IPS DF 4.7 (cell line): ENCODE measurements around the gene LGR4.

Experiments
- DNase-seq: peaks from one replicate; pipeline ENCODE4 v3.0.0-alpha.2; 2013; ENCODE audit warnings: low spot score; ENCODE audit errors: extremely low read depth

The LGR4 gene

DNA sequence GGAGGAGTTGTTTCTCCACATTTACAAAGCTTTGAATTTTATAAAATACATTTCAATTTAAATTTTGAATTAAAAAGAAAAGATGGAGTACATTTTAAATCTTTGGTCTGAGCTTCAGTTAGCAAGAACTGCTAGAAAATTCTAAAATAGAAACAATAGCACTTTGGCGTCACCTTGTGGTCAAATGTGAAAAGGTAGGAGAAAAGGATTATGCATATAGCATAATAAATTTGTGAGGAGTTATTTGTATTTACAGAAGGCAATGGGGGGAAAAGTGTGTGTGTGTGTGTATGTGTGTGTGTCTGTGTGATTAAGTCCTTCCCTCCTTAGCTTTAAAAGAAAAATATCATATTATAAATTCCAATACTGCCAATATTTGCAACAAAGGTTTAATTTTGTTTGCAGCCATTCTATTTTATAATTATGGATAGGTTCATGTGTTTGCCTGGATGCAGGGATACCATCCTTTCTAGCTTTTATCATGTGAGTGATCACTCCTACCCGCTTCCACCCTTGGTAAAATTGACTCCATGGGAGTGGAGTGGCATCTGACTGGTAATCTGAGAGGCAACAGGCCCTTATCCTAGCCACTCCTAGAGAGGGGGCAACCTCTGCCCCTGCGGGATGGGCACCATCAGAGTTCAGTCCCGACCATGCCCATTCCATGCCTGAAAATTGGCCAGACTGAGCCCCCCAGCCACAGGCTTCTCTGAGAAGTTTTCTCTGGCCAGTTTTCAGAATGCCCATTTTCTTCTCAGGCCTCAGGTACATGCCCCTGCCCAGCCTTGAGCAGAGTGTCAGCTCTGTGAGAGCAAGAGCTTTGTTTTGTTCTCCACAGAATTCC, 13.6 kb upstream of the LGR4 start:
- no peak for DNase-seq

DNA sequence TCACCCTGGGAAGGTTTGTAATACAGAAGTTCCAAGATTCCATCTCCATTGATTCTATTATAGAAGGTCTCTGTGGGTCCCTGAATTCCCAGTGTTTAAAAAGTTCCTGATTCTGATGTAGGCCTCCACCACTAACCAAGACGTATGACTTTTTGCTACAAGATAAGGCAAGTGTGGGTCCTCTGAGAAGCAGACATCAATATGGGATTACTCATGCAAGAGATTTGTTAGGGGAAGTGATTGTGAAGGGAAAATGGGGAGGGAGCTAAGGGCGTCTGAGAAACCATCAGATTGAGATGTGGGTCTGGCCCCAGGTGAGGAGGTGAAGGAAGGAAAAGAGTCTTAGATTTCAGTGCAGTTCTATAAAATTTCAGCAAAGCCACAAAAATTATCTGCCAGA, 10.2 kb upstream of the LGR4 start:
- no peak for DNase-seq

DNA sequence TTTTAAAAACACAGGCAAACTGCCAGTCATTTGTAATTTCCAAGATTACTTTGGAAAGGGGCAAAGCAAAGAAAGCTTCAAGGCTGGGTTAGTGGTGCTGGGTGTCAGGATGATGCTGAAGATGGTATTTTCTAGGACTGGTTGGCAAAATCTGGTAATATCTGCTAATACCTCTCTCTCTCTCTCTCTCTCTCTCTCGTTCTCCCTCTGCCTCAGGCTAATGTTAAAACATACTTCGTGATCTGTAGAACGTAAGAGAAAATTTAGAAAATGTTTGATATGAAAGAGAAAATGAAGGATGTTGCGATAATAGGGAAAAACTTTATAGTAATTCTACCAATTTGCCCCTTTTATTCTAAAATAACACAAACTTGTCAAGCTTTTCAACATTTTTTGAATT, 9.4 kb upstream of the LGR4 start:
- DNase-seq, result no peak

DNA sequence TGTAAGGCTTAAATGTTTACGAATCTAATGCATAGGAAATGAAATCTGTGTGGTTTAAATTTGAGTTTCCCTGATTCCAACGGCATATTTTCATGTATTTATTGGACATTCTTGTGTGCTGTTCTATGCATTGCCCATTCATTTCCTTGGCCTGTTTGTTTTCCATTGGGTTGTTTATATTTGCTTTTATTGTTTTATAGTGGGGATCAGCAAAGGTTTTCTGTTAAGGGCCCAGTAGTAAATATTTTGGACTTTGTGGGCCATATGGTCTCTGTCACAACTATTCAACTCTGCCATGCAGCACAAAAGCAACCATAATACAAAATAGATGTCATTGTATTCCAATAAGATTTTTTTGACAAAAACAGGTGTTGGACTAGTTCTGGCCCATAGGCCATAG, 5.2 kb upstream of the LGR4 start:
- no peak for DNase-seq

DNA sequence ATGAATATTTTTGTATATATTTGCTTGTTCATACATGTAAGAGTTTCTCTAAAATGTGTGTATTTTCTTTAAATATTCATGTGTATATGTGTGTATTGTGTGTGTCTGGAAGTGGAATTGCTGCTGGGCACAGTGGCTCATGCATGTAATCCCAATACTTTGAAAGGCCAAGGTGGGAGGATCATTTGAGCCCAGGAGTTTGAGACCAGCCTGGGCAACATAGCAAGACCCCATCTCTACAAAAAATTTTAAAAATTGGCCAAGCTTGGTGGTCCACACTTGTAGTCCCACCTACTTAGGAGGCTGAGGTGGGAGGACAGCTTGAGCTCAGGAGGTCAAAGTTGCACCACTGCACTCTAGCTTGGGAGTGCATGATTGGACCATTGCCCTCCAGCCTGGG, 4.7 kb upstream of the LGR4 start:
- no peak for DNase-seq

DNA sequence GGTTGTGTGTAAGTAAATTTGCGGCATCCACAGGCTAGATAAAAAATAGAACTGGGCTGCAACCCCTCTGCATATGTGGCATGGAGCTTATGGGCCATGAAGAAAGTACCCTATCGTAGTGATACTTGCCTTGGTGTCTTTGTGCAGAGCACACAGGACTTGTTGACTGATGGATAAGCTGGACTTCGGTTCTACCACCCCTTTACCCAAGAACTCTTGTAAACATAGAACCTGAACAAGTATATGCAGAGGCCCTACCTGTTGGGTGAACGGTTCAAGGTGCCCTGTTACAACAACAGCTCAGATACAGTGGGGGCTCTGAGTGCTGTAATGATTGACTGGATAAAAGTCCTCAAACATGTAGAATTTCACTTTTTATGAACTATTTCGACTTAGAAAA, 3.0 kb upstream of the LGR4 start:
- no peak for DNase-seq

DNA sequence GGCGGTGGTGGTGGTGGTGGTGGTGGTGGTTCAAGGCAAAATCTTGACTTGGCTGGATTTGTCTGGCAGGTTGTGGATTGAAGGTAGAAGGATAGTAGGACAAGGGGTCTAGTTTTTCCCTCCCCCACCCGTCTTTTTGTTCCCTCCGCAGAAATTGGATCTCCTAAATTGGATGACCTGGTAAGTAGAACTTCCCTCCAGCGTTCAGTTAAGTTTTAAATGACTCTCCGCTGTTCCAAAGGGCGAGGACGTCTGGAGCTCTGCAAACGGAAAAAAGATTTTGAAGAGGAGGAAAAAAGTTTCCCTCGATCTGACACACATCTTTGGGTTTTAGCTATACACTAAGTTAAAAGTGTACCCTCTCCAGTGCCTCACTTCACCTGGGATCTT, 422 bp upstream of the LGR4 start:
- DNase-seq, result no peak

DNA sequence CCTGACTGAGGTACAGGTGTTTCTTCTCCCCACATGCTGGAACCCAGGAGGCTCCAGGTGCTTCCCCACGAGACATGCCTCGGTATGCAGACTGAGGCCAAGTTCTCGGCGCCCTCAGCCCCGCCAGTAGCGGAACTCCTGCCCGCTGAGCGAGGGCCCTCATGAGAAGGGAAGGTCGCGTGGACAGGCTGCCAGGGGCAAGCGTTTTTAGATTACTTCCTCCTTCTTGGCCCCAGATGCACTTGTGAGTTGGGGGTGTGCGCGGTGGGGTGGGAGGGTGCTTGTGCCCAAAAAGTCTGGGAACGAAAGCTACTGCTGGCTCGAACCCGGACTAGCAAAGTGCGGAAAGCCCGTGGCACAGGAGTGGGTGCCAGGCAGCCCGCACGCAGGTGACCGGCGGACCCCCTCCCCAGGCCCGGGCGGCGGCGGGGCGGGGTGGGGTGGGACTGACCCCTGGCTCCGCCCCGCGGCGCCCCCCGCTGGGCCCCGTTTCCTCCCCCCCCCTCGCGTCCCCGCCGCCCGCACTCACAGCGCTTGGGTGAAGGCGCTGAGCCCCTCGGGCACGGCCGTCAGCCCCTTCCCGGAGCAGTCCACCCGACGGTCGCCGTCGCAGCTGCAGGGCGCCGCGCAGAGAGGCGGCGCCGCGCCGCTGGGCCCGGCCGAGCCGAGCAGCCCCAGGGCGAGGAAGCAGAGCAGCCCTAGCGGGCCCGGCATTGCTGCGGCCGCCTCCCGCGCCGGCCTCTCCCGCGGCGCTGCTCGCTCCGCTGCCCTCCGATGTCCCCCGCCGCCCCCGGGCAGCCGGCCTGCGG, 797 bp downstream of the LGR4 start:
- DNase-seq, result no peak

DNA sequence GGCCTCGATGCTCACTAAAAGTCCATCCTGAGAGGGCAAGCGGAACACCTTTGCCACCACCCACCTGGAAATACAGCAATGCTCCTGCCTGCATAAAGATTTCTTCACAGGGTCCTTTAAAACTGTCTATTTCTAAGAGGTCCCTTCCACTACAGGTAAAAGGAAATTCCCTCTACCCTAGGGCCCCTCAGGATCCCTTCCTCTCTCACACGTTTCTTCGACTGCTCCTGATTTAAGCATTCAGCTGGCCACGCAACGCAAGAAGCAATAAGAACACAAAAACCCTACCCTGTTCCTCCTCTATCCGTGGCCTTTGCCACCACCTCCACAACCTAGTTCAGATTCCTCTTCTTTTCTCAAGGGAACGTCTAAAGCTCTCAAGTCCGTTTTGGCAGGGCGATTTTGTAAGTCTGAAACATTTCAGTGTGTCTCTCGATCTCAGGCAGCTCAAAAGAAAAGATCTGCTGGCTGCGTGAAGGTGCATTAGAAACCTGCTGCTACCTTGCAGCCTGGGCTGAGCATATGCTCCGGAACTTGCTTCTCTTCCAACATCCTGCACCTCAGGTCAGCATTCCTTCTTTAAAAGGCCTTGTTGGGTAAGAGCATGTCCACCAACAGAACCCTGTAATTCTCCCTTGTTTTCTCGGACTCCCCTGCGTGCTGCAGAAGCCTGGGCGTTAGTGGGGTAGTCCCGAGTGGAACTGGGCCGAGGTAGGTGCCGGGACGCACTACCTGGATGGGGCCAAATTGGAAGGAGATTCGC, 1.6 kb downstream of the LGR4 start:
- DNase-seq, result no peak

DNA sequence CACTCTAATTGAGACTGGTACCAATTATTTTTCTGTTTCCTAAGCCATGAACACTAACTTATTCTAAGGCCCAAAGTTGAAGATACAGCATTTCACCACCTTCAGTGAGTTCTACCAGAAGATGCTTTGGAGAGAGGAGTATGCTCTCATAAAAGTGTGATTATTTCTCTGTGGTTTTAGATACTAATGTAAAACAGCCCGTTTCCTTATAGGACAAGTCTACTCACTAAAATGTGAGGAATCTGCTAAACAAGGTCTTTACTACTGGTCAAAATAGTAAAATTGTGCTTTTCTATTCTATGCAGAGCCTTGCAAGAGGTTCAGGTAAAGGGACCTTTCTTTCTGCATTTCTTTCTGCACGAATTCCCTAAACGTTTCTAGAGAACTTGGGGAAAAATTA, 2.4 kb downstream of the LGR4 start:
- DNase-seq, result no peak

DNA sequence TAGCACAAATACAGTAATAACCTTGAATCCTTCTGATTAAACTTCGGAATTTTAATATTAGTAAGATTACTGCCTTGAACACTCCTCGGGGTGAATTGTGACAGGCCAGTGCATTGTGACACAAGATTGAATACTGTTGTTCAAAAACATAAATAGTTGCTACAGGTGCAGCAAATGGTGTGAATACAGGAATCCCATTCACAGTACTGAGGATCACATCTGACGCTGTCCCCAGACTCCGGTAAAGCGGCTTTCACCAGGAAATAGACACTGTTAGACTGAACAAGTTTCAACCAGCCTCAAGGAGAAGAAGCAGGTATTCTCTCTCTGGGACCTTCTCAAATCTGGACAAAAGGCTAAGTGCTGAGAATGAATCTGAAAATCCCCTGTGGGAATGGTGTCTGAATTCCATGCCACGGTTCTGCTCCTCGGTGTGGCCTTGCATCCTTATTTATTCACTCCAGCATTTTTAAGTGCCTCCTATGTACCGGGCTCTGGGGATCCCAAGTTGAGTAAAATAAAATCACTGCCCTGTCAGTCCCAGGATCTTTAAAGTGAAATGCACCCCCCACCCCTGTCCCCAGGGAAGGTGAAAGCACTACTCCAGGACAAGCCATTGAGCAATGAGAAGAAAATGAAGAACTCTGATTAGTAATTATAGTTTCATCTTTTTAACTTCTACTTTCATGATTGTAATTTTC, 3.4 kb downstream of the LGR4 start:
- no peak for DNase-seq

DNA sequence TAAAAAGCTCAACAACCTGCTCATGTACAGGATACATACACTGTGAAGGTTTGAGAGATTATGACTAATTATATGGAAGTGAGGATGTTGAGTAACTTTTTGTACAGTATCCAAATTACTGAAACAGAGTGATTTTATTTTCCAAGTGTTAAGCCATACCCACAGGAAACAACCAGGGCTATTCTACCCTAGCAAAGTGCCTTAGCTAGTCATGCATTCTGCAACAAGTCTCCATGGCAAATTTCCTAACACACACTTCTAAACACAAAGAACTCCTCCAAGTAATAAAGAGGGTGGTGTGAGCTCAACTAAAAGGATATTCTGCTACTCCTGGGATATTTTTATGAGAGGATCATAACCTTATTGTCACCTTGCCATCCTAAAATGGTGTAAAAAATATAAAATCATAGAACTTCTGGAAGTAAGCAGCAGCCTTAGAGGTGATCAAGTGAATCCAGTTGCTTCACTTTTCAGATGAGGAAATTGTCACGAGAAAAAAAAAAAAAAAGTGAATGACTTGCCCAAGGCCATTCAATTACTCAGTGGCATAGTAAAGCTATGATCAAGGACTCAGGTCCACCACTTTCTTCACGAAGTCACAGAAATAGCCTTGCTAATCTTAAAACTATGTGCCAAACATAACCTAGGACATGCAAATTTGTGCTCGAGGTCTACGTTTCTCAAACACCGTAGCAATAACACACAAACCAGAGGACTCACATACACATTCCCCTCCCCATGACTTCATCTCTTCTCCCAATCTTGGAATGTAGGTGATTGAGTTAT, 4.2 kb downstream of the LGR4 start:
- no peak for DNase-seq

DNA sequence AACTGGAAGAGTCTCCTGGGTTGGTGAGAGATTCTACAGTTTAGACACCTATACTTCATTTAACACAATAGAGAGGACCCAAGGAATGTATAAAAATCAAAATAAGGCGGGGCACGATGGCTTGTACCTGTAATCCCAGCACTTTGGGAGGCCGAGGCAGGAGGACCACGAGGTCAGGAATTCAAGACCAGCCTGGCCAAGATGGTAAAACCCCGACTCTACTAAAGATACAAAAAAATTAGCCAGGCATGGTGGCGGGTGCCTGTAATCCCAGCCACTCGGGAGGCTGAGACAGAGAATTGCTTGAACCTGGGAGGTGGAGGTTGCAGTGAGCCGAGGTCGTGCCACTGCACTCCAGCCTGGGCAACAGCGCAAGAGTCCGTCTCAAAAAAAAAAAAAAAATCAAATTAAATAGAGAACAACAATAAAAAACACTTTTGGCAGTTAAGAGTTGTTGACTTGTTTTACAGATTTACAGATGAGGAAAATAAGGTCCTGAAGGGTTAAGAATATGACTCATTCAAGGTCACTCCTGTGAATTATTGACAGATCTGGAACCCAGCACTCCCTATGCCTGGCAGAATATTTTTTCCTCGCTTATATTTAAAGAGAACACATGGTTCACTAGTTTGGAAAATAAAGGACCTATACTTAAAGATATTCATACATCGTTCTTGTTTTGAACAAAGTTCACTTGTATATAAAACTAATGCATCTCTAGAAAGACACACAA, 5.2 kb downstream of the LGR4 start:
- no peak for DNase-seq

DNA sequence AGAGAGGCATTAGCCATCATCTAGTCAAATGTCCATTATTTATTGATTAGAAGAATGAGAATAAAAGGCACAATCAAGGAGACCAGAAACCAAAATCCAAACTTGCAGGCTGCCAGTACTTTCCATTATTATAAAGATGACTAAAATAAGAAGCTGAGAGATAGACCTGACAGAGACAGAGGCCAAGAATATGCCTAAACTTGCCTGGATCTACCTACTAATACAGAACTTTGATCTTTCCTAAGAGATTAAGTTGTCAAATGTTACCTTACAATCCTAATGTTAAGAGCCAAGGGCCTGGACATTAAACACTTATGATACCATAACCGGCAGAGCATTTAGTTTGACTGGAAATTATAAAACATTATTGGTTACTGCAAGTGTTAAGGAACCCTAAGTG, 6.2 kb downstream of the LGR4 start:
- DNase-seq, result no peak

DNA sequence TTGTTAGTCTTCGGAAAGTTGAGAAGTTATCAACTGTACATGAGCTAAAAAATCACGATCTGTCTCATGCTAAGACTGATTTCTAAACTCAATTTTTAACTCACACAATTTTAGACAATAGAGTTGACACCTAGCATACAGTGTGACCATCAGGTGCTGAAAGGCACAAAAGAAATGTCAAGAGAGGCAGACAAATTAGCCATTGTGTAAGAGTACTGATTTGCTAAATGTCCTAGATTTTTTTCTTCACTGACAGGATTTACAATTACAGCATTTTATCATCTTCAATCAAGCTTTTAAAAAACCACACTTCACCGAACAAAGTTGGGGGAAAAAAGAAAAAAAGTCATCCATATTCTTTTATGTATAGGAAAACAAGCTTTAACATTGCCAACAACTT, 7.0 kb downstream of the LGR4 start:
- DNase-seq, result no peak

DNA sequence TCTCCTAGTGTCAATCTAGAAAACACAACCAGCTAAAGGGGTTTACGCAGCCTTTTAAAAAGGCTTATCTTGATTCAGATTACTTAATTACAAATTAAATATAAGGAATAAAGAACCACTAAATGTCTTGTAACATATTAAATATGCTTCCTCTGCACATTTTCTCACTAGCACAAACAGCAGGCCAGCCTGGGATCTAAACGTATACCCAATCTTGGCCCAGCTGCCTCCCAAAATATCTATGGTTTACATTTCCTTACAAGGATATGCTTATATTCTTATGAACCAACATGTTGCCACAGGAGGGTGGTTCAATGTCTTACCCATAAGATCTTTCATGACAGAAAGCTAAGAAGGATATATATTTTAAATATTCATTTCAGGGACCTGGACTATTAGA, 7.7 kb downstream of the LGR4 start:
- DNase-seq, result no peak

DNA sequence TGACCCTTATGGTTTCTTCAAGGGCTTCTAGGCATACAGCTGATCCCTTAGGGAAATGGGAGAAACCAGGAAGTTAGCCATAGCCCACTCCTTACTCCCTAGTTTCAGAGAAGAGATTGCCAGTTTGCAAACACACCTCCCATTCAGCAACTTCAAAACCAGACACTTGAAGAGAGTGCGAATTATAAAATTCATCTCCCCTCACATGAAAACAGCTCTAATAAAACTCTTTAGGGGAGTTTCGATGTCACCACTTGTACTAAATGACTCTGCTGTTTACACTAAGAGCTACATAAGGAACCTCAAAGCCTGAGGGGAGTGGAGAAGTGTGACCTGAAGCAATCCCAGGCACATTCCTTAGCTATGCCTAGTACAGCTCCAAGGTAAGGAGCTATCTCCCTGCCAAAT, 8.3 kb downstream of the LGR4 start:
- no peak for DNase-seq

DNA sequence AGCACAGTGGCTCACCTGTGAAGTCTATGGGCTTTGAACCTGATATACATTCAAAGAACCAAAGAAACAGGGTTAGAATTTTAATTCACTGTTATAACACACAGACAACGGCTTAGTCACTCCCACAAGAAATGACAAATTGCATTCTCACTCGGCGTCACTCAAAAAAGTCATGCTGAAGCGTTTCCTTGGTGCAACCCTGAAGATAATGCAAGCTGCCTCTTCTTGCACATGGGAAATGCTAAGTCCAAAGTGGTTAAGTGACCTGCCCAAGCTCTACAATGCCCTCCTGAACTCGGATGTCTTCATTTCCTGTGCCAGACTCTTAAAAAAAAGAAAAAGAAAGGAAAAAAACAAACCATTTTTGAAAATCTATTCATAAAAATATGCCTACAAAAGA, 10.0 kb downstream of the LGR4 start:
- no peak for DNase-seq

DNA sequence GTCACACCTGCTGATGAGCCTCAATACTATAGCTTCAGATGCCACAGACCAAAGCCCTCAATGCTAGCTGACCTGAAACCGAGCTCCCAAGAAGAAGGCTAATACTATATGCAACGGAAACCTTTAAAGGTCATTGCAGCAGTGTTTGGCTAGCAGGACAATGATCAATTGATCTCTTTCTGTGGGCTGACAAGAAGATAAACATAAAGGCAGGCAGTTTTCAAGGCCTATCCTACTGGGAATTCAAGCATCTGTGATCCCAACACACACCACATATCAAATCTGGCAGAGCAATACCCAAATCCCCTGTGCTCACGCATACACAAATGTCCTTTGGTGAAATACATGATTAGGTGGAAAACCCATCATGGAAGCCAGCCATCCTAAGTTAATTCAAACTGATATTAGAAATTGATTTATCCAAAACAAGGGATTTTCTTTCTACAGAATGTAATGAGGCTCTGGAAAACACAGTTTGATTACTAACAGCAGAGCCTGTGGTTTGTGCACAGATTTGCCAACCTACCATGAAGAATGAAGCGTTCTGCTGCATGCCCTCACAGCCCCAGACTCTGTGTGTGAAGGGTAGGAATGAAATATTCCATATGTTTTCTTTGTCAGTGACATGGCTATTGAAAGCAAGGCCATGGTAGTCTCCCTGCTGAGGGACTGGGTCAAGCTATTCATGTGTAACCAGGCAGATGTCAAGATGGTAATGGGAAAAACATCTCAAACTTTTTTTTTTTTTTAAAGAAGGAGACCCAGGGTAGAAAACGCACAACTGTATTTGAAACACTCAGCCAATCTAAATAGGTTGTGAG, 12.2 kb downstream of the LGR4 start:
- DNase-seq, result no peak
